22Rv1 (cell line): Measurements from ENCODE around the gene HNRNPA3.

Experiments used
- ZFX ChIP-seq: fragments of 450-650 bp; IDR thresholded peaks from 2 replicates; pipeline ENCODE4 v1.6.1; 2017; ENCODE audit warnings: antibody characterized with exemption, borderline replicate concordance
- TF ChIP-seq, protein P1 (sequence below): fragments of 450-650 bp; IDR thresholded peaks from 2 replicates; pipeline ENCODE4 v1.5.1; 2017; ENCODE audit warnings: mild to moderate bottlenecking

DNA sequence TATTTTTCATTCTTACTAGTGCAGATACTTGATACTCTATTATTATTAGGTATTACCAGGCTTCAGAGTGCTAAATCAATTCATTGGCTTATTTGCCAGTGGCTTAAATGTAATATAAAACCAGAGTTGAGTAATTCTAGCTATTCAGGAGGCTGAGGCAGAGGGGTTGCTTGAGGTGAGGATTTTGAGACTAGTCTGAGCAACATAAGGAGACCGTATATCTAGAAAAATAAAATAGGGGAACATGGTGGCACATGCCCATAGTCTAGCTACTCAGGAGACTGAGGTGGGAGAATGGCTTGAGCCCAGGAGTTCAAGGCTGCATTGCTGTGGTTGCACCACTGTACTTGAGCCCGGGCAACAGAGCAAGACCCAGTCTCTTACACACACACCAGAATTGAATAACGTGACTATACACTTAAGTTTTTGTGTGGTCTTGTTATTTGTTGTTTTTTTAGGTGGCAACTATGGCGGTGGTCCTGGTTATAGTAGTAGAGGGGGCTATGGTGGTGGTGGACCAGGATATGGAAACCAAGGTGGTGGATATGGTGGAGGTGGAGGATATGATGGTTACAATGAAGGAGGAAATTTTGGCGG lies 4.8 kb downstream of the HNRNPA3 start:
- TF ChIP-seq, protein P1, sequence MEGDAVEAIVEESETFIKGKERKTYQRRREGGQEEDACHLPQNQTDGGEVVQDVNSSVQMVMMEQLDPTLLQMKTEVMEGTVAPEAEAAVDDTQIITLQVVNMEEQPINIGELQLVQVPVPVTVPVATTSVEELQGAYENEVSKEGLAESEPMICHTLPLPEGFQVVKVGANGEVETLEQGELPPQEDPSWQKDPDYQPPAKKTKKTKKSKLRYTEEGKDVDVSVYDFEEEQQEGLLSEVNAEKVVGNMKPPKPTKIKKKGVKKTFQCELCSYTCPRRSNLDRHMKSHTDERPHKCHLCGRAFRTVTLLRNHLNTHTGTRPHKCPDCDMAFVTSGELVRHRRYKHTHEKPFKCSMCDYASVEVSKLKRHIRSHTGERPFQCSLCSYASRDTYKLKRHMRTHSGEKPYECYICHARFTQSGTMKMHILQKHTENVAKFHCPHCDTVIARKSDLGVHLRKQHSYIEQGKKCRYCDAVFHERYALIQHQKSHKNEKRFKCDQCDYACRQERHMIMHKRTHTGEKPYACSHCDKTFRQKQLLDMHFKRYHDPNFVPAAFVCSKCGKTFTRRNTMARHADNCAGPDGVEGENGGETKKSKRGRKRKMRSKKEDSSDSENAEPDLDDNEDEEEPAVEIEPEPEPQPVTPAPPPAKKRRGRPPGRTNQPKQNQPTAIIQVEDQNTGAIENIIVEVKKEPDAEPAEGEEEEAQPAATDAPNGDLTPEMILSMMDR = no peak
- TF ChIP-seq ZFX = no peak
